IMR-90 (cell line): ENCODE results near the gene TTC7B. TPM values are rescaled to one million over a fixed set of nuclear protein-coding genes. Genes with fewer than 3 reads are reported as not detected.

Experiments used
- ATAC-seq: fragments of 200-7000 bp; cut with Tn5 transposase; 2 replicates; pipeline ENCODE4 v1.9.1; 2020; ENCODE audit warnings: low read depth, mild to moderate bottlenecking, moderate library complexity
- BruUV-seq: library from RNA; stranded (reverse); fragments of 400-500 nt; replicated peaks from 2 replicates; lab custom pipeline; 2021; lab: Mats Ljungman, UMichigan
- CTCF ChIA-PET: fragments of 300-600 bp; formaldehyde crosslinking; extraction: SDS; loops from one replicate; lab custom pipeline; 2021; ENCODE audit warnings: antibody characterized with exemption; lab: Yijun Ruan, JAX
- POLR2A ChIA-PET: fragments of 300-600 bp; sonication (Branson Sonifier 250); formaldehyde crosslinking; loops from one replicate; lab custom pipeline; 2022; ENCODE audit warnings: antibody characterized with exemption; ENCODE audit not compliant: unreplicated experiment; lab: Charles Lee
- DNase-seq: peaks from one replicate; pipeline ENCODE4 v3.0.0; 2013
- H2AFZ ChIP-seq: replicated peaks from 2 replicates; pipeline ENCODE3; 2013; ENCODE audit warnings: low read length, mild to moderate bottlenecking; ENCODE audit not compliant: poor library complexity
- H2AK5ac ChIP-seq: 2 replicates; pipeline ENCODE4 v1.6.1; 2013; ENCODE audit warnings: low read depth, low read length, inconsistent platforms
- H2AK9ac ChIP-seq: replicated peaks from 2 replicates; pipeline ENCODE3; 2013; ENCODE audit warnings: mild to moderate bottlenecking, low read depth, low read length, moderate library complexity; ENCODE audit not compliant: poor library complexity
- H2BK120ac ChIP-seq: 2 replicates; pipeline ENCODE4 v1.6.1; 2013; ENCODE audit warnings: low read depth, low read length, inconsistent platforms
- H2BK15ac ChIP-seq: 3 replicates; pipeline ENCODE4 v1.6.1; 2013; ENCODE audit warnings: low read depth, low read length, inconsistent platforms
- H2BK20ac ChIP-seq: 2 replicates; pipeline ENCODE4 v1.6.1; 2013; ENCODE audit warnings: low read depth, mild to moderate bottlenecking, inconsistent platforms, low read length, moderate library complexity
- H2BK5ac ChIP-seq: 2 replicates; pipeline ENCODE4 v1.6.1; 2013; ENCODE audit warnings: mild to moderate bottlenecking, low read depth, low read length, inconsistent platforms; ENCODE audit not compliant: poor library complexity, severe bottlenecking
- H3K14ac ChIP-seq: replicated peaks from 2 replicates; pipeline ENCODE4 v1.6.1; 2013; ENCODE audit warnings: low read depth, low read length, inconsistent platforms
- H3K18ac ChIP-seq: 2 replicates; pipeline ENCODE4 v1.6.1; 2013; ENCODE audit warnings: low read depth, low read length, control low read depth
- H3K23ac ChIP-seq: 2 replicates; pipeline ENCODE4 v1.6.1; 2013; ENCODE audit warnings: low read depth, low read length, inconsistent platforms
- H3K27ac ChIP-seq: 2 replicates; pipeline ENCODE4 v1.5.1; 2013; ENCODE audit warnings: mild to moderate bottlenecking, control low read depth, low read length; ENCODE audit not compliant: insufficient read depth
- H3K27me3 ChIP-seq: 2 replicates; pipeline ENCODE4 v1.6.1; 2013; ENCODE audit warnings: low read length; ENCODE audit not compliant: control insufficient read depth, insufficient read depth
- H3K36me3 ChIP-seq: 2 replicates; pipeline ENCODE4 v1.6.1; 2013; ENCODE audit warnings: low read length, mixed read lengths; ENCODE audit not compliant: control insufficient read depth, insufficient read depth
- H3K4ac ChIP-seq: 2 replicates; pipeline ENCODE4 v1.6.1; 2013; ENCODE audit warnings: low read depth, low read length, inconsistent platforms
- H3K4me1 ChIP-seq: 2 replicates; pipeline ENCODE4 v1.6.1; 2013; ENCODE audit warnings: low read length, mixed read lengths; ENCODE audit not compliant: control insufficient read depth, insufficient read depth
- H3K4me2 ChIP-seq: 2 replicates; pipeline ENCODE4 v1.6.1; 2013; ENCODE audit warnings: low read depth, mild to moderate bottlenecking, control low read depth, low read length, moderate library complexity
- H3K4me3 ChIP-seq: 2 replicates; pipeline ENCODE4 v1.5.1; 2013; ENCODE audit warnings: low read depth, mild to moderate bottlenecking, control low read depth, low read length, moderate library complexity; ENCODE audit not compliant: insufficient read depth
- H3K56ac ChIP-seq: 2 replicates; pipeline ENCODE4 v1.6.1; 2013; ENCODE audit warnings: low read length, inconsistent platforms; ENCODE audit not compliant: insufficient read depth; ENCODE audit errors: extremely low read depth
- H3K79me1 ChIP-seq, 2 experiments: 2 replicates each; pipeline ENCODE4 v1.6.1; 2013; ENCODE audit warnings: low read length in 2 of 2, inconsistent platforms in 1 of 2, low read depth in 1 of 2
- H3K9ac ChIP-seq: 2 replicates; pipeline ENCODE4 v1.6.1; 2013; ENCODE audit warnings: low read depth, low read length, control low read depth
- H3K9me1 ChIP-seq: 2 replicates; pipeline ENCODE4 v1.6.1; 2013; ENCODE audit warnings: low read length, inconsistent platforms; ENCODE audit not compliant: insufficient read depth
- H3K9me3 ChIP-seq: 2 replicates; pipeline ENCODE4 v1.6.1; 2013; ENCODE audit warnings: low read length; ENCODE audit not compliant: control insufficient read depth, insufficient read depth
- H4K20me1 ChIP-seq: 2 replicates; pipeline ENCODE4 v1.6.1; 2013; ENCODE audit warnings: low read length, inconsistent platforms; ENCODE audit not compliant: insufficient read depth
- H4K5ac ChIP-seq: 2 replicates; pipeline ENCODE4 v1.6.1; 2013; ENCODE audit warnings: mild to moderate bottlenecking, low read depth, low read length, control low read depth
- H4K8ac ChIP-seq, 2 experiments: 2 replicates each; pipeline ENCODE4 v1.6.1; 2013; ENCODE audit warnings: low read depth in 2 of 2, low read length in 2 of 2, control low read depth in 1 of 2, inconsistent platforms in 1 of 2
- H4K91ac ChIP-seq: 2 replicates; pipeline ENCODE4 v1.6.1; 2013; ENCODE audit warnings: low read depth, low read length, inconsistent platforms; ENCODE audit not compliant: insufficient read depth
- BHLHE40 ChIP-seq: fragments of 150-350 bp; IDR thresholded peaks from 2 replicates; pipeline ENCODE4 v1.6.1; 2016; ENCODE audit warnings: mild to moderate bottlenecking, low read depth, low read length
- CEBPB ChIP-seq: IDR thresholded peaks from 2 replicates; pipeline ENCODE4 v1.6.1; 2012; ENCODE audit warnings: low read depth, low read length, improper control_type of control experiment
- CHD1 ChIP-seq: IDR thresholded peaks from 2 replicates; pipeline ENCODE4 v1.6.1; 2012; ENCODE audit warnings: low read depth, low read length, improper control_type of control experiment
- CTCF ChIP-seq: conservative IDR thresholded peaks from 2 replicates; pipeline ENCODE4 v1.5.1; 2012; ENCODE audit warnings: mild to moderate bottlenecking, low read depth, low read length, improper control_type of control experiment
- ELK1 ChIP-seq: fragments of 150-350 bp; IDR thresholded peaks from 2 replicates; pipeline ENCODE4 v1.6.1; 2016; ENCODE audit warnings: low read depth, mild to moderate bottlenecking, low read length, moderate library complexity, borderline replicate concordance
- FOS ChIP-seq: fragments of 150-350 bp; IDR thresholded peaks from 2 replicates; pipeline ENCODE4 v1.6.1; 2016; ENCODE audit warnings: low read depth, low read length
- MAFK ChIP-seq: IDR thresholded peaks from 2 replicates; pipeline ENCODE4 v1.6.1; 2012; ENCODE audit warnings: low read depth, low read length, improper control_type of control experiment
- MAZ ChIP-seq: IDR thresholded peaks from 2 replicates; pipeline ENCODE4 v1.6.1; 2012; ENCODE audit warnings: low read depth, mild to moderate bottlenecking, low read length, improper control_type of control experiment, moderate library complexity, borderline replicate concordance
- MXI1 ChIP-seq: IDR thresholded peaks from 2 replicates; pipeline ENCODE4 v1.6.1; 2012; ENCODE audit warnings: low read depth, mild to moderate bottlenecking, low read length, moderate library complexity, borderline replicate concordance
- NFE2L2 ChIP-seq: fragments of 150-350 bp; IDR thresholded peaks from 2 replicates; pipeline ENCODE4 v1.6.1; 2016; ENCODE audit warnings: low read depth, mild to moderate bottlenecking, low read length
- POLR2A ChIP-seq: IDR thresholded peaks from 2 replicates; pipeline ENCODE4 v1.6.1; 2012; ENCODE audit warnings: mild to moderate bottlenecking, low read depth, low read length
- RAD21 ChIP-seq: IDR thresholded peaks from 2 replicates; pipeline ENCODE4 v1.6.1; 2012; ENCODE audit warnings: low read length, improper control_type of control experiment
- RCOR1 ChIP-seq: IDR thresholded peaks from 2 replicates; pipeline ENCODE4 v1.6.1; 2012; ENCODE audit warnings: mild to moderate bottlenecking, low read length, improper control_type of control experiment; ENCODE audit not compliant: insufficient replicate concordance
- RFX5 ChIP-seq: IDR thresholded peaks from 2 replicates; pipeline ENCODE4 v1.8.0; 2012; ENCODE audit warnings: low read depth, mild to moderate bottlenecking, low read length, moderate library complexity
- SMC3 ChIP-seq: fragments of 150-350 bp; IDR thresholded peaks from 2 replicates; pipeline ENCODE4 v1.6.1; 2016; ENCODE audit warnings: low read depth, mild to moderate bottlenecking, antibody characterized with exemption, low read length, moderate library complexity
- USF2 ChIP-seq: fragments of 150-350 bp; IDR thresholded peaks from 2 replicates; pipeline ENCODE4 v1.6.1; 2017; ENCODE audit warnings: mild to moderate bottlenecking, antibody characterized with exemption, low read length, low read depth
- WGBS, 2 experiments: methylation state at CpG; one replicate each; pipeline versions ENCODE4 v1.1.5 to v1.1.7; 2013; ENCODE audit warnings: missing lambda C conversion rate in 2 of 2; ENCODE audit not compliant: insufficient read length in 1 of 2; ENCODE audit errors: extremely low coverage in 2 of 2; 5-methylcytosine and 5-hydroxymethylcytosine counted together
- dilution Hi-C: fragments of 300-500 bp; cut with HindIII; formaldehyde crosslinking; loops from one replicate; pipeline ENCODE4 v1.14.3; 2018; ENCODE audit warnings: low sequenced_read_pairs; ENCODE audit not compliant: unreplicated experiment
- in situ Hi-C: fragments of 300-500 bp; cut with MboI; formaldehyde crosslinking; loops from 3 replicates; pipeline ENCODE4 v1.14.3; 2019; ENCODE audit warnings: low sequenced_read_pairs, inconsistent platforms, mixed read lengths
- intact Hi-C: fragments of 100-400 bp; cut with micrococcal nuclease; formaldehyde crosslinking; loops from 2 replicates; pipeline ENCODE4 v1.10.0; 2022
- polyA plus RNA-seq, 3 experiments: library from polyadenylated mRNA; depleted of rRNA; stranded (reverse); fragments of >200 nt; gene quantifications; 2 replicates each; pipeline ENCODE4 v1.2.3, GENCODE V29; 2012; ENCODE audit warnings: low replicate concordance in 1 of 3
- total RNA-seq: library from RNA; depleted of rRNA; stranded (reverse); fragments of >200 nt; gene quantifications from 2 replicates; pipeline ENCODE4 v1.2.3, GENCODE V29; 2012

TTC7B gene
- total and polyA plus RNA-seq, 2 of the 4 experiments (the other 2 are of a cell fraction), result 18.1 to 35.3 TPM

- Histone ChIP-seq H3K9ac (no peak overlapping the region), H4K8ac (no peak overlapping the region), H2BK5ac (no peak overlapping the region), H2AK9ac (no peak overlapping the region), H3K4me3 (no peak overlapping the region), H3K79me1 (no peaks in the 10 kb centered on the region), H2BK15ac (no peak overlapping the region), H3K14ac (no peak overlapping the region), H3K9me1 (peaks cover 2% of the 10 kb centered on the region; the same call in 1 of the 2 replicates), H2AK5ac (no peak overlapping the region), H3K27ac (no peak overlapping the region), H3K56ac (no peak overlapping the region), H2AFZ (no peak overlapping the region), H4K20me1 (no peaks in the 10 kb centered on the region), H2BK120ac (no peak overlapping the region), H3K4ac (no peak overlapping the region; the same call in 1 of the 2 replicates), H3K36me3 (no peaks in the 10 kb centered on the region), H3K9me3 (no peaks in the 10 kb centered on the region), H3K18ac (no peak overlapping the region), H2BK20ac (no peak overlapping the region), H3K4me2 (no peak overlapping the region), H3K27me3 (no peaks in the 10 kb centered on the region), H3K4me1 (peaks cover 5% of the 10 kb centered on the region), H4K91ac (no peak overlapping the region), H3K23ac (no peak overlapping the region), H4K5ac (no peak overlapping the region)
- CTCF ChIA-PET, result no interaction called here
- TF ChIP-seq POLR2A, result no peak
- no peak for TF ChIP-seq MXI1
- no peak for TF ChIP-seq FOS
- no peak for TF ChIP-seq BHLHE40
- no peak for TF ChIP-seq NFE2L2
- no peak for TF ChIP-seq RAD21
- no peak for TF ChIP-seq CHD1
- TF ChIP-seq MAZ, result no peak
- no peak for TF ChIP-seq CEBPB
- TF ChIP-seq RFX5, result no peak
- no peak for TF ChIP-seq ELK1
- TF ChIP-seq USF2, result no peak
- no peak for TF ChIP-seq SMC3
- no peak for TF ChIP-seq CTCF
- TF ChIP-seq MAFK, result no peak
- no peak for TF ChIP-seq RCOR1
- BruUV-seq, result no TSS peak
- DNase-seq, result peak; percentile 34
- no CpG with 5 or more reads among the region's 3 CpGs for WGBS, 2 experiments
- in situ Hi-C loops, result no loop called here
- intact Hi-C loops, result no loop called here
- ATAC-seq, result no peak
- POLR2A ChIA-PET, result no interaction called here
- dilution Hi-C loops, result no loop called here
Observed at GRCh38 chr14:90632451-90632850, 183.8 kb downstream of the TTC7B start.
